ENCODE results near the gene KCNMB3.

DNA sequence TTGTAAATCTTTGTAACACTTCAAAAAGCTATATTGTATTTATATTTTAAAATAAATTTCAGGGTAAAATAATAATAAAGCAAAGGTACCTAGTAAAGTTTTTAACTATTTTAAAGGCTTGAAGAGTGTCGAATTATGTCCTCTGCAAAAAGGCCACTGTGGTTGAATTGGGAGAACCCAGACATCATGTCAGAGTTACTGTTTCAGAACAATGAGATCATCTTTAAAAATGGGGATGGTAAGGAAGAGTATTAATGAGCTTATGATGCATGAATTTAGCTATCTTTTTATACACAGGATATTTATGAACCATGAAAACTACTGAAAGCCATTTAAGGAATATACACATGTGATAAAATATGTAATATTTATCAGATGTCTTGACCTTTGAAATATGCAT lies 26.3 kb downstream of the KCNMB3 start:
- no peak for TF ChIP-seq POLR2AphosphoS5 (IDR thresholded peaks at IDR 0.05; ENCODE audit: low read depth, low read length)
- TF ChIP-seq TAF1 (IDR thresholded peaks at IDR 0.05; ENCODE audit: borderline replicate concordance, insufficient read depth, low read length), result no peak
- TF ChIP-seq, protein P1, sequence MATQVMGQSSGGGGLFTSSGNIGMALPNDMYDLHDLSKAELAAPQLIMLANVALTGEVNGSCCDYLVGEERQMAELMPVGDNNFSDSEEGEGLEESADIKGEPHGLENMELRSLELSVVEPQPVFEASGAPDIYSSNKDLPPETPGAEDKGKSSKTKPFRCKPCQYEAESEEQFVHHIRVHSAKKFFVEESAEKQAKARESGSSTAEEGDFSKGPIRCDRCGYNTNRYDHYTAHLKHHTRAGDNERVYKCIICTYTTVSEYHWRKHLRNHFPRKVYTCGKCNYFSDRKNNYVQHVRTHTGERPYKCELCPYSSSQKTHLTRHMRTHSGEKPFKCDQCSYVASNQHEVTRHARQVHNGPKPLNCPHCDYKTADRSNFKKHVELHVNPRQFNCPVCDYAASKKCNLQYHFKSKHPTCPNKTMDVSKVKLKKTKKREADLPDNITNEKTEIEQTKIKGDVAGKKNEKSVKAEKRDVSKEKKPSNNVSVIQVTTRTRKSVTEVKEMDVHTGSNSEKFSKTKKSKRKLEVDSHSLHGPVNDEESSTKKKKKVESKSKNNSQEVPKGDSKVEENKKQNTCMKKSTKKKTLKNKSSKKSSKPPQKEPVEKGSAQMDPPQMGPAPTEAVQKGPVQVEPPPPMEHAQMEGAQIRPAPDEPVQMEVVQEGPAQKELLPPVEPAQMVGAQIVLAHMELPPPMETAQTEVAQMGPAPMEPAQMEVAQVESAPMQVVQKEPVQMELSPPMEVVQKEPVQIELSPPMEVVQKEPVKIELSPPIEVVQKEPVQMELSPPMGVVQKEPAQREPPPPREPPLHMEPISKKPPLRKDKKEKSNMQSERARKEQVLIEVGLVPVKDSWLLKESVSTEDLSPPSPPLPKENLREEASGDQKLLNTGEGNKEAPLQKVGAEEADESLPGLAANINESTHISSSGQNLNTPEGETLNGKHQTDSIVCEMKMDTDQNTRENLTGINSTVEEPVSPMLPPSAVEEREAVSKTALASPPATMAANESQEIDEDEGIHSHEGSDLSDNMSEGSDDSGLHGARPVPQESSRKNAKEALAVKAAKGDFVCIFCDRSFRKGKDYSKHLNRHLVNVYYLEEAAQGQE (IDR thresholded peaks at IDR 0.05; ENCODE audit: insufficient read depth in 1 of 2, low read depth in 2 of 2, low read length in 2 of 2), result no peak
- TF ChIP-seq SIN3A (IDR thresholded peaks at IDR 0.05; ENCODE audit: borderline replicate concordance, insufficient read depth, low read length), result no peak
- TF ChIP-seq FOXP2 (optimal IDR thresholded peaks at IDR 0.05; ENCODE audit: borderline replicate concordance, extremely low read depth, extremely low read length, insufficient read depth), result no peak

All from PFSK-1 (cell line).